Mucosa of descending colon (tissue), 3 donors: ENCODE measurements around the gene FLT4. TPM values are rescaled to one million over a fixed set of nuclear protein-coding genes. Genes with fewer than 3 reads are reported as not detected.

Source experiments
- ATAC-seq: fragments of 200-7000 bp; cut with Tn5 transposase; one replicate; pipeline ENCODE4 v1.9.1; 2020; ENCODE audit warnings: mild to moderate bottlenecking, moderate library complexity
- DNase-seq, 3 donors: peaks; one replicate each; pipeline ENCODE4 v3.0.0-alpha.2; 2020
- H3K36me3 ChIP-seq: fragments of 200-600 bp; one replicate; pipeline ENCODE4 v1.8.0; 2021; ENCODE audit warnings: low read depth, mild to moderate bottlenecking
- H3K4me1 ChIP-seq: fragments of 200-600 bp; one replicate; pipeline ENCODE4 v1.8.0; 2021; ENCODE audit warnings: low read depth, mild to moderate bottlenecking
- H3K4me3 ChIP-seq: fragments of 200-600 bp; one replicate; pipeline ENCODE4 v1.8.0; 2021; ENCODE audit warnings: mild to moderate bottlenecking
- H3K9me3 ChIP-seq: fragments of 200-600 bp; one replicate; pipeline ENCODE4 v1.8.0; 2021; ENCODE audit warnings: mild to moderate bottlenecking
- intact Hi-C, 2 donors: fragments of 100-400 bp; cut with DNase I in 1 of 2; cut with micrococcal nuclease in 1 of 2; formaldehyde crosslinking; loops; one replicate each; pipeline versions ENCODE4 v1.11.0 to v1.11.1; 2022; cut with DNase I, micrococcal nuclease
- total RNA-seq, 3 donors: library from RNA; stranded (reverse); fragmentation: NEBNext Ultra II Directional in 2 of 3; extraction: Animal tissue kit (Norgen Biotek cat#: 25700) in 2 of 3; gene quantifications; one replicate each; pipeline versions ENCODE4 v1.2.1 to v1.2.4, GENCODE V29; 2021 to 2023
- TF ChIP-seq, protein P1 (sequence below): fragments of 200-600 bp; IDR thresholded peaks from one replicate; pipeline ENCODE4 v1.8.0; 2022; ENCODE audit warnings: antibody characterized with exemption, mild to moderate bottlenecking
- donor health status: DM: no; HTN: no; CAD: no; lungs with moderate emphysema.
- donor health status: DM: no; HTN: no; CAD: no.
- donor health status: DM: no; HTN: yes; CAD: no.

The FLT4 gene
- total RNA-seq, 3 donors from 2014 or later, result 2.8 to 9.7 (median 6.0) TPM

DNA sequence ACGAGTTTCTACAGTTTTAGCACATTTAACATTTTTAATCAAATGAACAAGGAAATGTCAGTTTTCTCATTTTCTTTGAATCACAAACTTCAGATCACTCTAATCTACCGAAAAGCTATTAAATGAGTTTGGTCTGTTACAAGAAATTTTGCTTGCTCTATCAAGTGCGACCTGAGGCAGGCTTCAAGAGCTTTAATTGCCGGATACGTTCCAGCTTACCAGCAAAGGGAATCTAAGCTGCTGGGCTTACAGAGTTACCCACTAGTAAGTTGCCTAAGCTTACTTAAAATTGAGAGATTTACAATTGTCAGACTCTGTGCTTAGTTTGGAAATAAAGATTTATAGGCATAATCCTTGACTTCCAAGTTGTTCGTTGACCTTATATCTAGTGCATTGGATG, 68.7 kb downstream of the FLT4 start:
- Histone ChIP-seq H3K4me3 (no peak overlapping the region), H3K4me1 (no peaks in the 10 kb centered on the region), H3K9me3 (no peaks in the 10 kb centered on the region), H3K36me3 (no peaks in the 10 kb centered on the region)
- no peak for DNase-seq
- TF ChIP-seq, protein P1, sequence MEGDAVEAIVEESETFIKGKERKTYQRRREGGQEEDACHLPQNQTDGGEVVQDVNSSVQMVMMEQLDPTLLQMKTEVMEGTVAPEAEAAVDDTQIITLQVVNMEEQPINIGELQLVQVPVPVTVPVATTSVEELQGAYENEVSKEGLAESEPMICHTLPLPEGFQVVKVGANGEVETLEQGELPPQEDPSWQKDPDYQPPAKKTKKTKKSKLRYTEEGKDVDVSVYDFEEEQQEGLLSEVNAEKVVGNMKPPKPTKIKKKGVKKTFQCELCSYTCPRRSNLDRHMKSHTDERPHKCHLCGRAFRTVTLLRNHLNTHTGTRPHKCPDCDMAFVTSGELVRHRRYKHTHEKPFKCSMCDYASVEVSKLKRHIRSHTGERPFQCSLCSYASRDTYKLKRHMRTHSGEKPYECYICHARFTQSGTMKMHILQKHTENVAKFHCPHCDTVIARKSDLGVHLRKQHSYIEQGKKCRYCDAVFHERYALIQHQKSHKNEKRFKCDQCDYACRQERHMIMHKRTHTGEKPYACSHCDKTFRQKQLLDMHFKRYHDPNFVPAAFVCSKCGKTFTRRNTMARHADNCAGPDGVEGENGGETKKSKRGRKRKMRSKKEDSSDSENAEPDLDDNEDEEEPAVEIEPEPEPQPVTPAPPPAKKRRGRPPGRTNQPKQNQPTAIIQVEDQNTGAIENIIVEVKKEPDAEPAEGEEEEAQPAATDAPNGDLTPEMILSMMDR, result no peak
- ATAC-seq, result no peak
- intact Hi-C loops, result no loop called here

DNA sequence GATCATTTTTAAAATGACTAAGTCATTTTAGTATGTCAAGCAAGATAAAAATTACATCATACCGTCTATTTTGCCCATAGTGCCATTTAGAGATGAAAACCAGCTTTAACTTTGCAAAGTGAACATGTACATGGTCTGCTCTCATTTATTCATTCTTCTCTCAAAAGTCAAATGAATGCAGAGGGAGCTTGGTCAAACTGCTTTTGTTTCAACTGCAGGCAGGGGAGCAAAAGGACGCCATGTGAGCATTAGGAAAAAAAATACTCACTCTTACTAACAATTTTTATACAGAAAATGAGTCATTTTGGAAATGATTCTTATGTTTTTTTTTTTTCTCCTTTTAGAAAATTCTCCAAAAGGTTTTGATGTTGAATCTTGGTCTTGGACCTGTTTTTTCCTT, 73.8 kb downstream of the FLT4 start:
- H3K4me1 ChIP-seq, result no peaks in the 10 kb centered on the region
- no peak for DNase-seq
- no peak overlapping the region for H3K4me3 ChIP-seq
- intact Hi-C loops, result no loop called here
- TF ChIP-seq, protein P1, result no peak
- H3K9me3 ChIP-seq, result no peaks in the 10 kb centered on the region
- no peak for ATAC-seq
- no peaks in the 10 kb centered on the region for H3K36me3 ChIP-seq

GRCh38 chr5:180568914-180569313, 80.5 kb downstream of the FLT4 start:
- Histone ChIP-seq H3K4me1 (no peaks in the 10 kb centered on the region), H3K36me3 (no peaks in the 10 kb centered on the region)
- ATAC-seq, result no peak

GRCh38 chr5:180563994-180564393, 85.4 kb downstream of the FLT4 start:
- ATAC-seq (no peak), DNase-seq (no peak)
- TF ChIP-seq, protein P1, result no peak
- no peaks in the 10 kb centered on the region for H3K36me3 ChIP-seq
- no peaks in the 10 kb centered on the region for H3K4me1 ChIP-seq
- intact Hi-C loops, result no loop called here
- no peak overlapping the region for H3K4me3 ChIP-seq
- H3K9me3 ChIP-seq, result no peaks in the 10 kb centered on the region

More at GRCh38 chr5:180568914-180569313, 80.5 kb downstream of the FLT4 start:
- DNase-seq, result no peak
- Histone ChIP-seq H3K9me3 (no peaks in the 10 kb centered on the region), H3K4me3 (no peak overlapping the region)
- intact Hi-C loops, result no loop called here
- TF ChIP-seq, protein P1, result no peak

DNA sequence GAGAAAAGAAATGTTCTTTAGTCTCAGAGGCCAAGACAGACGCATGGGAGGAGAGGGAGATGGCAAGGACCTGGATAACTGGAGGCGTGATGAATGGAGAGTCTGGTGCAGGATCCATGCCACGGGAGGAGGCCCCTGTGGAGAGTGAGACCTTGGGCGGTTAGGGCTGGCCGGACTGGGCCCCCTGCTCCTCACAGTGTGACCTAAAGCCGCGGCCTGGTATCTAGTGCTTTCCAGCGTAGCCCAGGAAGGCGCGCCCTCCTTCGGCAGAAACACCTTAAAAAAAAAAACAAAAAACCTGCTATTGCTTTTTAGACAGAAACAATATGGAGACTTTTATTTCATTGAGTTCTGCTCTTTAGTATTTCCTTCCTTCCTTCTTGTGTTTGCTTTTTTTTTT, 91.2 kb downstream of the FLT4 start:
- Histone ChIP-seq H3K9me3 (no peaks in the 10 kb centered on the region), H3K4me1 (no peaks in the 10 kb centered on the region), H3K4me3 (no peak overlapping the region), H3K36me3 (no peaks in the 10 kb centered on the region)
- TF ChIP-seq, protein P1, result no peak
- intact Hi-C loops, result no loop called here
- no peak for ATAC-seq
- DNase-seq, result no peak

DNA sequence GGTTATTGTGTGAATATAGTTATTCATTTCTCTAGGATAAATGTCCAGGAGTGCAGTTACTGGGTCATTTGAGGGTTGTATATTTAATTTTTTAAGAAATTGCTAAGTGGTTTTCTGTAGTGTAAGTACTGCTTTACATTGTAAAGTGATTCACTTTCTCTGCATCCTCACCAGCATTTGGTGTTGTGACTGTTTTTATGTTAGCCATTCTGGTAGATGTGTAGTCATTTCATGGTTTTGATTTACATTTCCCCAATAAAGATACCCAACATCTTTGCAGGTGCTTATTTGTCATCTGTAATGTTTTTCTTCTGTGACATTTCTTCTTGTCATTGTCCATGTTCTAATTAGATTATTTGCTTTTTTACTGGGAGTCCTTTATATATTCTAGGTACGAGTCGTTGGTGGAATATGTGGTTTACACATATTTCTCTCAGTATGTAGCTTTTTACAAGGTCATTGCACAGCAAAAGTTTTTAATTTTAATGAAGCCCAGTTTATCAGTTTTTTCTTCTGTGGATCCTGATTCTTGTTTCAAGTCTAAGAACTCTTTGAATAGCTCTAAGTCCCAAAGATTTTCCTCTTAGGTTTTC, 92.1 kb downstream of the FLT4 start:
- no peaks in the 10 kb centered on the region for H3K9me3 ChIP-seq
- ATAC-seq, result no peak
- no peak for DNase-seq
- TF ChIP-seq, protein P1, result no peak
- no peak overlapping the region for H3K4me3 ChIP-seq
- intact Hi-C loops, result no loop called here
- no peaks in the 10 kb centered on the region for H3K4me1 ChIP-seq
- H3K36me3 ChIP-seq, result no peaks in the 10 kb centered on the region
